Measurements from ENCODE around the gene FANCC. TPM values are rescaled to one million over a fixed set of nuclear protein-coding genes. Genes with fewer than 3 reads are reported as not detected.
A peak's percentile ranks its signal among the peaks of the same experiment; 100 is the strongest.
"Not testable (repeated sequence)": the region's sequence is repeated elsewhere in the genome, so short reads cannot be mapped to it uniquely, and the experiment has no call there.

Gene FANCC
- total RNA-seq, 6 experiments from 2014 or later: 4.7 to 7.1 (median 5.7) TPM

GRCh38 chr9:95283673-95284072 is 33.8 kb downstream of the FANCC start:
- peak overlapping the region; percentile 48; the same call in 1 of the 2 replicates for H3K4me3 Mint-ChIP-seq
- peaks cover 24% of the 10 kb centered on the region for H3K4me1 Mint-ChIP-seq (ENCODE audit: low read depth)
- no peak for TF ChIP-seq CTCF (IDR thresholded peaks at IDR 0.05)
- H3K27me3 Mint-ChIP-seq (ENCODE audit: insufficient read depth): no peaks in the 10 kb centered on the region
- H3K9me3 Mint-ChIP-seq: peaks cover 7% of the 10 kb centered on the region
- H3K27ac Mint-ChIP-seq: no peak overlapping the region
- DNase-seq: peak; percentile 1
- peaks cover 14% of the 10 kb centered on the region for H3K36me3 Mint-ChIP-seq (ENCODE audit: low read depth)

GRCh38 chr9:95282332-95282731 is 35.2 kb downstream of the FANCC start:
- peaks cover 7% of the 10 kb centered on the region for H3K9me3 Mint-ChIP-seq
- peaks cover 22% of the 10 kb centered on the region for H3K4me1 Mint-ChIP-seq (ENCODE audit: low read depth)
- no peak overlapping the region for H3K4me3 Mint-ChIP-seq
- no peaks in the 10 kb centered on the region for H3K27me3 Mint-ChIP-seq (ENCODE audit: insufficient read depth)
- H3K27ac Mint-ChIP-seq: no peak overlapping the region
- TF ChIP-seq CTCF (IDR thresholded peaks at IDR 0.05): no peak
- DNase-seq: no peak
- peaks cover 14% of the 10 kb centered on the region for H3K36me3 Mint-ChIP-seq (ENCODE audit: low read depth)

GRCh38 chr9:95280745-95281144 is 36.8 kb downstream of the FANCC start:
- H3K36me3 Mint-ChIP-seq (ENCODE audit: low read depth): peaks cover 14% of the 10 kb centered on the region
- no peaks in the 10 kb centered on the region for H3K27me3 Mint-ChIP-seq (ENCODE audit: insufficient read depth)
- no peak for TF ChIP-seq CTCF (IDR thresholded peaks at IDR 0.05)
- peaks cover 7% of the 10 kb centered on the region for H3K9me3 Mint-ChIP-seq
- H3K27ac Mint-ChIP-seq: no peak overlapping the region
- DNase-seq: no peak
- H3K4me3 Mint-ChIP-seq: no peak overlapping the region
- peaks cover 18% of the 10 kb centered on the region for H3K4me1 Mint-ChIP-seq (ENCODE audit: low read depth)

- H3K36me3 Mint-ChIP-seq (ENCODE audit: low read depth): peaks cover 14% of the 10 kb centered on the region
- DNase-seq: no peak
- H3K4me3 Mint-ChIP-seq: no peak overlapping the region
- no peaks in the 10 kb centered on the region for H3K4me1 Mint-ChIP-seq (ENCODE audit: low read depth)
- TF ChIP-seq CTCF (IDR thresholded peaks at IDR 0.05): no peak
- H3K27me3 Mint-ChIP-seq (ENCODE audit: insufficient read depth): no peaks in the 10 kb centered on the region; the same call in none of the 2 replicates
- H3K27ac Mint-ChIP-seq: no peak overlapping the region
- H3K9me3 Mint-ChIP-seq: peaks cover 7% of the 10 kb centered on the region
These were observed 40.0 kb downstream of the FANCC start for GRCh38 chr9:95277509-95277908.

GRCh38 chr9:95276395-95276954 is 41.0 kb downstream of the FANCC start:
- no peak for DNase-seq

GRCh38 chr9:95274160-95274559 is 43.3 kb downstream of the FANCC start:
- H3K4me3 Mint-ChIP-seq; H3K9me3 Mint-ChIP-seq; H3K27me3 Mint-ChIP-seq (ENCODE audit: insufficient read depth); DNase-seq; H3K27ac Mint-ChIP-seq; H3K4me1 Mint-ChIP-seq (ENCODE audit: low read depth); H3K36me3 Mint-ChIP-seq (ENCODE audit: low read depth): not testable (repeated sequence)

More at GRCh38 chr9:95276395-95276954, 41.0 kb downstream of the FANCC start:
- Mint-ChIP-seq H3K27me3 (ENCODE audit: insufficient read depth) (no peaks in the 10 kb centered on the region; the same call in none of the 2 replicates), H3K9me3 (peaks cover 7% of the 10 kb centered on the region), H3K4me3 (no peak overlapping the region), H3K27ac (no peak overlapping the region), H3K36me3 (ENCODE audit: low read depth) (peaks cover 14% of the 10 kb centered on the region), H3K4me1 (ENCODE audit: low read depth) (no peaks in the 10 kb centered on the region)
- TF ChIP-seq CTCF (IDR thresholded peaks at IDR 0.05): no peak

Data from HFFc6 (cell line).